Activated CD4-positive, alpha-beta T cell treated with anti-CD3 and anti-CD28 coated beads, Interleukin-2, amount 50 U/mL, for 4 hours (primary cell): ENCODE data around the gene ARHGAP28.

Source experiments
- DNase-seq, 2 experiments: peaks; one replicate each; pipeline ENCODE4 v3.0.0-alpha.2; 2020

Gene ARHGAP28

DNA sequence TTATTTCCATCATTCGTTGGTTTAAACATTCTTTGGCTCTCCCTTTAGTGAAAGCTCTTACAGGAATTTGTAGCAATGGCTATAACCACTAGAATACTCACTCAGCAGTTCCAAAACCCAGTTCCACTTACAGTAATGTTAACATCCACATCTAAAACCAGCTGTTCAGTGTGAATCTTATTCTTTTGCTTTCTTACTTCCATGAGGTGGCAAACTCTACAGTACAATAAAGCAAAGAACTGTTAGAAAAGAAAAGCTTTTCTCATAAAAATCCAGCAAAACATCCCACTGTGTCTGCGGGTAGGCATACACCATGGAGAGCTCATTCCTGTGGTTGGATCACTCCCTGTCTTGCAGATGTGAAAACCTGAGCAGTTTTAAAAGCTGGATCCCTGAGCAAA, 147.1 kb downstream of the ARHGAP28 start:
- no peak for DNase-seq

DNA sequence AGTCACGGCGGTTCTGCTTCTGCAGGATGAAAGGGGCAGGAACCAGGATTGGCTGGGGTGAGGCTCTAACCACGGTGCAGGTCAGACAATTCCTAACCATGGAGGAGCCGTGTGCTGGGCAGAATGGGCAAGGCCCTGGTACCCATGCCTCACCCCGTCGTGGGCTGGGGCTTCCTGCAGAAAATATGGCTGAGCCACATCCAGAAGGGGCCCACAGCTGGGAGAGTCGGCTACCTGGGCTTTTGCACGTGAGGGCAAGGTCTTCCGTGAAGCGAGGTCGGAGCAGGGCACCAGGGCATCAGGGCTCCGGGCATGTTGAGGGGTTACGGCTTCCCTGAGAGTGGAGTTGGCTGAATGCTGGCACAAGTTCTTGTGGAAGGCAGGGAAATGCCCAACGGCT, 147.8 kb downstream of the ARHGAP28 start:
- no peak for DNase-seq

DNA sequence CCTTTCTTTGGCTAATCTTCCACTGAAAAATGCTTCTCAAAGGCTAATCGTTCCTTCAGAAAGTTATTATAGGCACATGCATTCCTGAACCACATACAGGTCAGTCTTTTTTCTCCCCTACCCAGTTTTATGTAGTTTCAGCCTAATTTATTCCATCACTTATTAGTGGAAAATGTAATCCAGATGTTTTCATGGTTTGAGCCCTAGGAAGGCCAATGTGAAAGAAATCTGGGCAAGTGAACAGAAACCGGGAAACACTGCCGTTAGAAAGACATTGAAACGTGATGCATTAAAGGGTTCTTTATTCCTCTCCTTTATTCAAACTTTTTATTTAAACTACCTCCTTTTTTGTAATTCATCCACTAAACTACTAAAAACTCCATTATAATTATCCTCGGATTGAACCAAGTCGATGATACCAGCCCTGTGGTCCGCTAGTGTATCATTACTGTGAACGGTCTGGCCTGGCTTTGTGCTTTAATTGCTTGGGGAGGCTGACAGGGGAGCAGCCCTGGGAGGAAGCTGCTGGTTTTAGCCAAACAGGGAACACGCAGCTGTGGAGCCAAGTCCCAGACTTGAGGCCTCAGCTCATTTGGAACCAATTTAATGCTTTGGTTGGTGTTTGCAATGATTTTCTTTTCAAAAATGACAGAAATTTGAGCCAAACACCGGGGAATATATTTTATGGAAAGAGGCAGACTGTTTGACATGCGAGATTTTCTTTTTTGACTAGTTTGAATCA, 149.2 kb downstream of the ARHGAP28 start:
- no peak for DNase-seq

DNA sequence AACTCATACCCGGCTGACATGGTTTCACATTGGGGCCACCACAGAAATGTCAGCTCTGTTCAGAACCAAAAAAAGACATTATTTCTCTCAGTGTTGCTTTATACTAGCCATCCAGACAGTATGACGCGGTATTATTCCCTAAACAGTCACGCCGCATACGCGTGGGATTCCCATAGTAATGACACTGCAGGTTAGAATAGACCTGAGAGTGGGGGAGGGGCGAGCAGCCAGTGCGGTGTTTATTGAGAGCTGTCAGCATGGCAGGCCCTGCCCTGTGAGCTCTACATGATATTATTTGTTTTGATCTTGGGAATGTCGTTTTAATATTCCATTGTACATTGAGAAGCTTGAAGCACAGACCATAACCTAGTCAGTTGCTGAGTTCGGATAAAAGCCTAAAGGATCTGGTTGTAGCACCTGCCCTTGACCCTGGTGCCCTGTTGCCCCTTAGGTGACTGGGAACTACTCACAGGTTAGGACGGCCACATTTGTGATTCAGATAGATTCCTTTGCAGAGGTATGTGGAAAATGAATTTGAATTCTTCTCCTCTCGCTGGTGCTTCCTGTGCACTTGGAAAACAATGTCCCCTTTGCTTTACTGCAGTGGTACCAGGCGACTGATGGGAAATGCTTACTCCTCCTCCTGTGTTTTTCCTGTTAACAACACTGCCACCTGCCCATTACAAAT, 150.1 kb downstream of the ARHGAP28 start:
- DNase-seq: no peak

GRCh38 chr18:6881034-6881820, 151.7 kb downstream of the ARHGAP28 start:
- DNase-seq: no peak

DNA sequence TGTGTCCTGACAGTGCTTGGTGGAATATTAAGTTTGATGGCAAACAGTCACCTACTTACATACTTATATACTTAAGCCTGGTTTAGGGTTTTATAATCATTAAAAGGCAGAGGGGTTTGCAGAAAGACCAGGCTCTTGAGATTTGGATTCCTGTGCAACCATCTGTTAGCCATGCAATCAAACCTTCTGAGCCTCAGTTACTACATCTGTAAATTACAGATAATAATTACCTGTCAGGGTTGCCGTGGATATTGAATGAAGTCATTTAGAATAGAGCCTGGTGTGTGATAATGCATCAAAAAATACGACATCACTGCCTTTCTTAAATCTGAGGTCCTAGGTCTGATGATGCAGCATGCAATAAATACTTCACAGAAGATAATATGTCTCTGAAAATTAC, 152.9 kb downstream of the ARHGAP28 start:
- no peak for DNase-seq

DNA sequence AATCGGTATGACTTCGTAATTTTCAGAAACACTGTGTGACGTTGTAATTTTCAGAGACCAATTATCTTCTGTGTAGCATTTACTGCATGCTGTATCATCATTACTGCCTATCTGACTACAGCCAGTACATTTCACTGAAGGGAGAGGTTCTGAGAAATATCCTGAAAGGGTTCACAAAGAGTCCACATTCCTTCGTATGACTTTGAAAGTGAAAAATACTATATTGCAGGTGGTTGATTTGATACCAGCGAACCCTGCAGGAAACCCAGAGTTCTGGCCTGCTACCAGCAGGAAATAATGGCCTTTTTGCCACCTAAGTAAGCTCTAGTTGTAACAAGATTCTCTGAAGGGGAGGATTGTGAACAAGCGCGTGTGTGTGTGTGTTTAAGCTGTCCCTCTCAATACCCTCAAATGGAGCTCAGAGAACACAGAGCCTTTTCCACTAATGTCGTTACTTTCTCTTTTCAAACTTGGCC, 155.5 kb downstream of the ARHGAP28 start:
- DNase-seq: no peak

DNA sequence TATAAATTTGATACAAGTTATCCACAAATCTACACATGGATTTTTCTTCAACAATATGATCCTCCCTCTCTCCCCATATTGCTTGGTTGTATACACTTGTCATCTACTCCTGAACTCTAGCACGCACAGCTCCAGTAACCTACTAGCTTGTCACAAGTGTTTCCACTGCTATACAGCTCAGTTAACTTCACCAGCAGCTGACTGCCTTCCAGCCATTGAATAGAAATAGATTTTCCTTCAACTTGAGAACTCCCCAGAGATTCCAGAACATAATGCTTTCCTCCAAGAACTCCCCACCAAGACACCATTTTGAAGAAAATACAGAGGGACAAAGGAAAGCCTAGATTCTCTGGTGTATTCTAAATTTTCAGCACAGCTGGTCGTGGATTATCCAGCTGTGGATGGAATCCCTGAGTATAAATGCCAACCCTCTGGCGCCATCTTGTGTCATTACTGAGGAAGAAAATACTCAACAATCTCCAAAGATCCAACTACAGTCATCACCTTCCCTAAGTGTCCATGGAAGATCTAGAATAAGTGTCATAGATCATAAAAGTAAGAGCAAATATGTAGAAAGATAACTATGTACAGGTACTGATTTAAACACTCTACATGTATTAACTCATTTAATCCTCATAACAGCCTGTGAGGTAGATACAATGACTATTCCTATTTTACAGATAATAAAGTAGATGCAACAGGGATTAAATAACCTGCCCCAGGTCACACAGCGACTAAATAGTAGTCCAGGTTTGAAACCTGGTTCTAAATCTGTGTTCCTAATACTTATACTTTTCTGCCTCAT, 156.7 kb downstream of the ARHGAP28 start:
- DNase-seq: no peak

DNA sequence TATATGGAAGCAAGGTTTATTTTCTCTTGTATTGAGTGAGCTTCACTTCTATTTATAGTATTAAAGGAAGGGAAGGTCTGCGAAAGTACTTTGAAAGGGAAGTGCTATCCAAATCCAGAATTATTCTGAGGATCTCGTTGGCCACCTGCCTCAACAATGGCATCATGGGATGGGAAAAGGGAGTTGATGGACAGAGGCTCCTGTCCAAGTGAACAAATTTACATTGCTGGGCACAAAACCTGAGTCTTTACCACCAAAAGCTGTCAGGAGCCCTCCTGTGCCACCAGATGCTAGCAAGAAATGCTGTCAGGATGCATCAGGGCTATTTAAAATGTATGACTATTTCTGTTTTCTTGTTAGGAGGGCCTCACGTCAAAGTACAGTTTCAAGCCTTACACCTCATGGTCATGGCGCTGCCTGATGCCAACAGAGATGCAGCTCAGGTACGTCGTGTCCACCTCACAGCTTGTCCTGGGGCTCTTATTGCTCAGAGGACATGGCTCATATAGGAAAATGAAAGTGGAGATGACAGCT, 157.3 kb downstream of the ARHGAP28 start:
- DNase-seq: no peak

DNA sequence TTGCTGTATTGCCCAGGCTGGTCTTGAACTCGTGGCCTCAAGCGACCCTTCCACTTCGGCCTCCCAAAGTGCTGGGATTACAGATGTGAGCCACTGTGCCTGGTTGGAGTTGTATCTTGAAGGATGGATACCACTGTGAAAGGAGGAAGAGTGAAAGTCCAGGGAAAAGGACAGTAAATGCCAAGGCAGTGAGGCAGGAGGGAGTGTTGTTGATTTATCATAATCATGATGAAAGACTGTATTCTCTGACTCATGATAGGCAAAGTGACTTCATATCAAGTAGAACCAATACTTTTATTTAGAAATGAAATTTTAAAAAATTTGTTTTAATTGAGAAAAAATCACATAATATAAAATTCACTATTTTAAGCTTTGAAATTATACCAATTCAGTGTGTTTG, 162.3 kb downstream of the ARHGAP28 start:
- DNase-seq: no peak

DNA sequence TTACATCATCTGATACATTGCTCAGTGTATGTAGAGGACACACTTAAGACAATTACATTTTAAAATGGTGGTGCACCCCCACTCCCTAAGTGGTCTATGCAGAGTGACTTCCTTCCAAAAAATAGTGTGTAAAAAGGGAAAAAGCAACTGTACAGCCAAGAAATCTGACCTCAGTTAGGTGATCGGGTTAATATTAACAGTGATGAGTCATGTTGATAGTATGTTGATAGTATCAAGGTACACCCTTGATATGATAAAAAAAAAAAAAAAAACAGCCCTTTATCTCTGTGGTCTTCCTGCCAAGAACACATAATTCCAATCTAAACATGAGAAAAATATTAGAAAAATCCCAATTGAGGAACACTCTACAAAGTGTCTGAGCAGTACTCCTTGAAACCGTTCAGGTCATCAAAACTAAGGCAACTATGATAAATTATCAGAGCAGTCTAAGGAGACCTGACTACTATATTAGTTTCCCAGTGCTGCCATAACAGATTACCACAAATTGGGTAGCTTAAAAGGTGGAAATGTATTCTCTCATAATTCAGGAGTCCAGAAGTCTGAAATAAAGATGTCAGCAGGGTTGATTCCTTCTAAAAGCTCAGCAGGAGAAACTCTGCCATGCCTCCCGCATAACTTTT, 171.9 kb downstream of the ARHGAP28 start:
- DNase-seq: no peak

GRCh38 chr18:6917072-6917471, 187.6 kb downstream of the ARHGAP28 start:
- no peak for DNase-seq

- no peak for DNase-seq
These were observed 190.8 kb downstream of the ARHGAP28 start for GRCh38 chr18:6920099-6920955.

GRCh38 chr18:6921571-6921970, 192.1 kb downstream of the ARHGAP28 start:
- DNase-seq: no peak

DNA sequence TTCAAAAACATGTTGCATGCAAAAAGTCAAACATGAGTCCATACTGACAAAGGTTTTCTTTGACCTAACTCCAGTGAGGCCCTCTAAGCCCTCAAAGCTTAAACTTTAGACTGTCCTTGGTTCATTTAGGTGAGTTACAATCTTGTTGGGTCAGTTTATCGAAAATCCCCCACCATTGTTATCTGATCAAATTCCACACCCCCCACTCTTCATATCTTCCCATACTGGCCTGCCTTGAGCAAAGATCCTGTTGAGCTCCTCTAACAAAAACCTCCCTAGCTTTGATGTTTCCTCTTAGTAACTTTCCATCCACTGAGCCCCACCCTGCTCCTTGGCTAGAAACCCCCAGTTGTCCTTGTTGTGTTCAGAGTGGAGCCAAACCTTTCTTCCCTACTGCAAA, 193.7 kb downstream of the ARHGAP28 start:
- DNase-seq: no peak

GRCh38 chr18:6927153-6927552, 197.6 kb downstream of the ARHGAP28 start:
- no peak for DNase-seq

DNA sequence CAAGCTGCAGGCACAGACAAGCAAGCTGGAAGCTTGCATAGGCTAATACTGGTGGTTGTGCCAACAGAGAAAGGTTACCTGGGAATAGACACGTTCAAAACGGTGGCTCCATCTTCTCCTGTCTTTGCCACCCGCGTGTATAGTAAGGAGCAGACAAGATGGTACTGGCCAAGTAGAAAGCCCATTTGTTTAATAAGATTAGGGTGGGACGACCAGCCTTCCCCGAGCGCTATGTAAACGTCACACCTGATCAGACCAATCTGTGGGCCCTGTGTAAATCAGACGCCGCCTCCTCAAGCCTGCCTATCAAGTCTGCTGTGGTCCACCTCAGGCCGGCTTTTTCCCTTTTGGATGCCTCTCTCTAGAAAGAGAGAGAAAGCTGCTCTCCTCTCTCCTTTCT, 198.8 kb downstream of the ARHGAP28 start:
- DNase-seq: no peak

DNA sequence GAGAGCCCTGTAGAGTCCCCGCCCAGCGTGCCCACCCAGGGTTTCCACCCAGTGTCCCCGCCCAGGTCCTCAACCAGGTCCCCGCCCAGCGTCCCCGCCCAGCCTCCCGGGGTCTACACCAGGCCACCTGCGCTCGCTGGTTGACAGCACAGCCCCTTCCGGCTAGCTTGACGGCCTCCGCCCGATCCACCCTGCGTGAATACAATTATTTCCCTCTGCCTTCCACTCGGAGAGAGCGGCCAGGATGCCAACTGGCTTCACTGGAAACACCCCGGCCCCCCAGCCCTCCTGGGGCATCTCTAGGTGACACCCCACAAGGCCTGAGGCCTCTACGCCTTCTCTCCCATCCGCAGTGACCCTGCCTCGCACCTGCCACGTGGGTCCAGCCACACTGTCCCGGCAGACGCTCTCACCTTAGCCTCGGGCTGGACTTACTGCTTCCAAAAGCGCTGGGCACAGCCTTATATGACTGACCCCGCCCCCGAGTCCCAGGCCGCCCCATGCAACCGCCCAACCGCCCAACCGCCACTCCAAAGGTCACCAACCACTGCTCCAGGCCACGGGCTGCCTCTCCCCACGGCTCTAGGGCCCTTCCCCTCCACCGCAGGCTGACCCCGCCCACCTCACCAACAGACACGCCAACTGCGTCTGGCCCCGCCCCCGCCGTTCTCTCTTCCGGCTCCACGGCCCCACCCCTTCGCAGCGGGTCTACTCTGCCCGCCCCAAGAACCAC, 200.0 kb downstream of the ARHGAP28 start:
- no peak for DNase-seq

DNA sequence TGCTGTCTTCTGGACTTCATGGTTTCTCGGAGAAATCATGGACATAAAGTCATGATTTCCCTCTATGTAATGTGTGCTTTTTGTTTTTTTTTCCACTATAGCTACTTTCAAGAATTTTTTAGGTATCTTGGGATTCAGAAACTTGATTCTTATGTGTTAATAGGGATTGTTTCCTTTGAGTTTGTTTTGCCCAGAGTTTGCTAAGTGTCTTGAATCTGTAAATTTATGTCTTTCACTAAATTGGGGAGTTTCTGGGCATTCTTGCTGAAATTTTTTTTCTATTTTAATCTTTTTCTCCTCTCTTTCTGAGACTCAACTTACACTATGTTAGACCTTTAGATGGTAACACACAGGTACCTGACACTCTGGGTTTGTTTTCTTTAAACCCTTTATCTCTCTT, 205.3 kb downstream of the ARHGAP28 start:
- no peak for DNase-seq

GRCh38 chr18:6938003-6938402, 208.5 kb downstream of the ARHGAP28 start:
- DNase-seq: no peak
